Stimulated activated CD8-positive, alpha-beta memory T cell treated with anti-CD3 and anti-CD28 coated beads, Interleukin-12 subunit alpha, Interleukin-12 subunit beta, amount 100 ng/mL, for 1 hour (primary cell): ENCODE measurements around the gene FMN1.

Experiments
- DNase-seq: peaks from one replicate; pipeline ENCODE4 v3.0.0-alpha.2; 2020; ENCODE audit warnings: low read depth

The FMN1 gene

DNA sequence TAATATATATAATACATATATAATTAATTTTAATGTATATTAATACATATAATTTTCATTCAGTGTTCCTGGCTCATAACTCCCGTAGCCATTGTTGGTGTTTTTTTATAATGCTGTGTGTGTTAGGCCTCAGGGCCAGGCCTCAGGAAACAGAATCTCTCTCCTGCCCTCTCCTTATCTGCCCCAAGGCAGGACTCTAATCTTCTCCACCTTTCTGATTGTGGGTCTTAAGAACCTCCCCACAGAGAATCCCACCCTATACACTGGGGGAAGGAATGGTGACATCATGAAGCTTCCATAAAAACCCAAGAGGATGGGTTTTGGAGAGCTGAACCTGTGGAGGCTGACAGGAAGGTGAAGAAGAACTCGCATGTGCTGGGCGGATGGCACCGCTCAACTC is 4.0 kb upstream of the FMN1 start:
- no peak for DNase-seq

DNA sequence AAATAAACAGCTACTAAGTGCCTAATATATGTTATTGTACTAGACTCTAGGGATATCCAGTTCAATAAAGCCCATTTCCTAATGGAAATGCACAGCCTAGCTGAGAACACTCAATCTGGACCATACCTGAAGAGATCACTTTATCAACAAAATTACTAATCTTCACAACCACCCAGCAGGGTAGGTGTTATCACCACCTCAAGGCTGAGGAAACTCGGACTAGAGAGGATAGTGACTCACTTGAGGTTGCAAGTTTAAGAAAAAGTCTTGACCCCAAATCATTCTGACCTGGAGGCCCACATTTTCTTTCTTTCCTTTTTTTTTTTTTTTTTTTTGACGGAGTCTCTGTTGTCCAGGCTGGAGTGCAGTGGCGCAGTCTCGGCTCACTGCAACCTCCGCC is 3.1 kb upstream of the FMN1 start:
- no peak for DNase-seq

DNA sequence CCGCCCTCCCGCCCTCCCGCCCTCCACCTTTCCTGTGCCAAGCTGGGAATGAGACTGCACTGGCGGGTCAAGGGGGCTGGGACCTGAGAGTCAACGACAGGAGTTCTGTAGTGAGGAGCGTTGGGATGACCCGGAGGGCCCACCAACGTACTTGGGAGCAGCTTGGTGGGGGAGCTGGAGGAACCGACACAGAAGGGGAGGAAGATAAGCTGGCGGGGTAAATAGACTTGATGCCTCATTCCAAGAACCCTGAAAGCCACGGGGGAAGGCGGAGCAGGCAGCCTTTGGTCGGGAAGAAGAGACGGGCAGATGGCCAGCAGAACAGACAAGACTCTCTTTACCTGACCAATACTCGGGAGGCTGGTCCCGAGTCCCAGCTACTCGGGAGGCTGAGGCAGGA is 277 bp downstream of the FMN1 start:
- no peak for DNase-seq

DNA sequence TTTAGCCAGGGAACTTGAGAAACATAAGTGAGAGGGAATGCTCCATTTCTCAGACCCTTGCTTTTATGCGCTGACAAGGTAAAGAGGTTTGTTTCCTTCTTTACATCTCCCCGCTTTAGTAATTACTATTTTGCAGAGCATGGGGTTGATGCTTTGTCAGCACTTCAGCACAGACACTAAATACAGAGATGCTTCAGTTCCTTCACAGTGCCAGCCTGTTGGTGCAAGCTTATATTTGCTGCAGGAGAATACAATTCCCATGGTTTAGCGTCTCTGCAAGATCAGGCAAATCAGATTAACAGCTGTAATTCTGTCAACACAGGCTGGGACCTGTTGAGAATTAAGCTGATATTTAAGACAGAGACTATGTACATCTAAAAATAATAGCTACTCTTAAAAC is 2.9 kb downstream of the FMN1 start:
- DNase-seq = no peak

DNA sequence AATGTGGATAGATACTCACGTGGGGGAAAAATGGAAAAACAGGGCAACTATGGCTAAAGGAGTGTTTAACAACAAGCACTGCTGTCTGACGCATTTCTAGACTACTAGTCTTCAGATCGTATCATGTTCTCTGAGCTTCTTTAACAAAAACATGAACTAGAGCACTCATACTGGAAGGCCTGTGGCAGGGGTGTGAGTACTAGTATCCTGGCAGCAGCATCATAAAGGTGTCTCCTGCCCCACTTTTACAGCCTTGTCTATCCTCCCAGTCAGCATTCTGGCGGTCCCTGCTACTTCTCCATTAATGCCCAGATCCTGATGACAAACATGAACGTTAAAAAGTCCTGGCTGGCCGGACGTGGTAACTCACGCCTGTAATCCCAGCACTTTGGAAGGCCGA is 4.0 kb downstream of the FMN1 start:
- no peak for DNase-seq

DNA sequence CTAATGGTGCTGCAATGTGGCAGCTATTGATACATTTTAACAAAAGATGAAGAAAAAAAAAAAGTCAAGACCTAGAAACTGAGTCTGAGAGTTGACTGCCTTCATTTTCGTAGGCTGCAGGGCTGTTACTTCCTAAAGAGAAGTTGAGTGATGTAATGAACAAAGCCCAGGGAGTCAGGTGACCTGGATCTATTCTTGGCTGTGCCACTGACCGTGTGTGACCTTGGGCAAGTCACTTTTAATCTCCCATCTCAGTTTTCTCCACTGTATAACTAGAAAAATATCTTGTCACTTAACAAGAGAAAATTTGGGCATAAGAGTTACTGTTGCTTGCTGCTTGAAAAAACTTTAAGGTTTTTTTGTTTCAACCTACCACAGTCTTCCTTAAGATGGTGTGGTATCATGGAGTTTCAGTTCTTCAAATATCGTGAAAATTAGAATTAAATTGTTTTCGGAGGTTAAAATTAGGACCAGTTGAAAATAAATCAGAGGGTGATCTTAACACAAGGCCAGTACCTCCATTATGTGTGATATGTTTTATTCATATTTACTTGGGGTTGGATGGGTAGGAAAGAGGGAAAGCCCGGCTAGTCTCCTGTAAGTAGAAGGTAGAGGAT is 5.8 kb downstream of the FMN1 start:
- DNase-seq = no peak

DNA sequence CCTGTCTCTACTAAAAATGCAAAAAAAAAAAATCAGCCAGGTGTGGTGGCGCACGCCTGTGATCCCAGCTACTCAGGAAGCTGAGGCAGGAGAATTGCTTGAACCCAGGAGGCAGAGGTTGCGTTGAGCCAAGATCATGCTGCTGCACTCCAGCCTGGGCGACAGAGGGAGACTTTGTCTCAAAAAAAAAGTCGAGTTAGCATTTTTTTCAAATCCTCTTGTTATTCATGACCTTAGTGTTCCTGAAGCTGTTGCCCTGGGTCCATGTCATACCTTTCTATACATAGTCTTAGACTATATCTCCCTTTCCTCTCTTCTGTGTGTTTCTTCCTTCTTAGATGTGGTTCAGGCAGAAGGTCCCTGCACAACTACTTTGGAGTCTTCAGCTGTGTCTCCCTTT is 6.4 kb downstream of the FMN1 start:
- DNase-seq = no peak

DNA sequence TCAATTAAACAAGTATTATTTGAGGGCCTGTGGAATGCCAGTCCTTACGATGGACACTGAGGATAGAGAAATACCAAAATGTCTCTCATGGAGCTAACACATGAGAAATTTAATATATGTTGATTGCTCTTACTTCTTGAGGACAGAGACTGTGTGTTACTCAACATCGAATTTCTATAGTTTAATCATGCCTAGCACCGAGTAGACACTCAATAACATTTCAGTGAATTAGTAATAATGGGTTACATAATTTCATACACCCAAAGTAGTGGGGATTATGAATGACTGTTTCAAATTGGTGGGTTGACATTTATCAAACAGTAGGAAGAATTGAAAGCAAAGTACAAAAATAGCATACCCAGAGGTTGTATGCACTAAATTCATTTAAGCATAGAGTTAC is 11.2 kb downstream of the FMN1 start:
- DNase-seq = no peak

DNA sequence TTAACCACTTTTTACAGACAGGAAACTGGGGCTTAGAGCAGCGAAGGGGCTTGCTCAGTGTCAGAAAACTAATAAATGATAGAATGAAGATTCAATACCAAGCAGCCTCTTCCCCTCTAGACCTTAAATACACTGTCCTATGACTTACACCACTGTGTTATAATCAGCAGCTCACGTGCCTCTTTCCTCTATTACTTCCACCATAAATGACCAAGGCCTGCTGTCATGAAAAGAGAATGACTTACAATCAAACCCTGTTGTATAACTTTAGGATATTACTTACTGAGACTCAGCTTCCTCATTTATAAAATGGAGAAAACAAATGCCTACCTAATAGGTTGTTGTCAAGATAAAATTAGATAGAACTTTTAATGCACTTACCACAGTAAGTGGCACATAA is 11.6 kb downstream of the FMN1 start:
- no peak for DNase-seq

DNA sequence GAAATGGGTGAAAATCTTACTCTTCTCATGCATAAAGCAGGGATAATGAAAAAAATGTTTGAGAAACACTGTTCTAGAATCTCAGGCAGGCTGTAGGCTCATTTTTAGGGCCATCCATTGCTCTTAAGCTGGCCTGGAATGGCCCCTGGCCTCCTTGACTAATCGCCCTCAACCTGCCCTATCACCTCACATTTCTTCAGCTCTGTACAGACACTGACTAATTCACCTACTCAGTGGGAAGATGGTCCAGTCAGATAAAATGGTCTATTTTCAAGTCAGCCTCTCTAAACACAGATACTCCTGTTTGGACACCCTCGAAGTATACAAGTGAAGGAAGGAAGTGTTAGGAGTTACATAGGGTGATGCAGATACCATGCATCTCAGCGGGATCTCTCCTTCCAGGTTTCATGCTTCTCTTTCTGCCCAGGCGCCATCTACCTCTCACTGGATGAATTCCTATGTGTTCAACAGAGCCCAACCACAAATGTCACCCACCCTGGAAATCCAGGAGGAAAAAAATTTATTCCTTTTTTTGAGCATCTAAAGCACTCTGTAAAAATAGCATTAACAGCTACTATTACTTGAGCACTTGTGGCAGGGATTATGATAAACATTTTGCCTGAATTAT is 12.1 kb downstream of the FMN1 start:
- DNase-seq = no peak

DNA sequence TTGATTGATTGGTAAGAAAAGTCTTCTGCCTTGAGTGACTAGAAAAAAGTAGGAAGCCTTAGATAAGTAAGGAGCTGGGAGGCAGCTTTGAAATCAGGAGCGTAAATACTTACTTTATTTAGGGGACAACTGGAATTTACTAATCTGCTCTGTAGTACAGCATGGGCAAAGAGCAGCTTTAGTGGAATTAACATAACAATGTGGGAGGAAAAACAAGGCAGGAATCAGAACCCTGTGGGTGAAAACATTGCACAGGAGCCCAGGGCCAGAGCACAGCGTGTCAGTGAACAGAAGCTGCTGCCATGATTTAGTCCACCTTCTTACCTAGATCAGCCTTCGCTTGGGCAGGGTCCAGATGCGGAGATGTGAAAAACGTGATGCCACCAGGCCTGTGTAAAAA is 14.6 kb downstream of the FMN1 start:
- DNase-seq = no peak

DNA sequence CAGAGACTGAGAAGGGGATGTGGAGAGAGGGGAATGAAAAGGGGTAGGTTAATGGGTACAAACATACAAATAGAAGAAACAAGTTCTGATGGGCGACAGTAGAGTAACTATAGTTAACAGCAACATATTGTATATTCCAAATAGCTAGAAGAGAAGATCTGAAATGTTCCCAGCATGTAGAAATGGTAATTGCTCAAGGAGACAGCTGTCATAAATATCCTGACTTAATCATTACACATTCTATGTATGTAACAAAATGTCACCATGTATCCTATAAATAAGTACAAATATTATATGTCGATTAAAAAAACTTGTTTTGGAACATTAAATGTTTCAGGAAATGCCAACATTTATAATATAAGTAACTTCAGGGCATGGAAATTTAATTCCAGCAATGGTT is 23.3 kb downstream of the FMN1 start:
- no peak for DNase-seq

DNA sequence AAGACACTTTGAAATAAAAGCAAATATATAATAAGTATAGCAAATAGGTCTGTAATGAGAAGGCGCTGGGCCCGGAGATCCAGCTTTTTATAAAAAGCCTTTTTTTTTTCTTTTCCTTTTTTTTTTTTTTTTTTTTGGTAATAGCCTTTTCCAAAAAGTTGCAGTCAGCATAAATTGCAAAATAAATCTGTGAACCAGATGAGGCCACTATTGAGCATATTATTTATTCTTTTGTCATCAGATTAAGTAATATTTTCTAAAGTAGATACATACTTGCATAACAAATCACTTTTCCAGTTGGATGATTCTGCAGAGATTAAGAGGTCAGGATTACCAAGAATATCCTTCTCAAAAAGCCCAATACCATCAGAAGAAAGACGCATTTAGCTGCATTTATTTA is 24.9 kb downstream of the FMN1 start:
- no peak for DNase-seq

DNA sequence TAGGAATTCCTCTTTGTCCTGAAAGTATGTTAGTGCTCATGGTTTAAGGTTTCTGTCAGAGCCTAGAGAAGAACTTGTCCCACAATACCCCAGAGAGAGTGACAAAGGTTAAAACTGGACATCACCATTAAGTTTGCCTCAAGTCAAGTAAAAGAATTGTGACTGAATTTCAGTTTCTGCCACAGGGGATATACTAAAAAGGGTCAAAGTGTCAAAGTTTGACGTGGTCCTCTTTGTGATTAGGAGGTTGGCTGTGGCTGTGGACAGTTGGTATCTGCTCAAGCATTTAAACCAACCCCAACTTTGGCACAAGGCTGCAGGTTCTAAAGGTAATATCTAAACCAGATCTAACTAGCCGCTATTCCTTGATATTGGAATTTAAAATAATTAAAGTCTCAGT is 26.1 kb downstream of the FMN1 start:
- no peak for DNase-seq

DNA sequence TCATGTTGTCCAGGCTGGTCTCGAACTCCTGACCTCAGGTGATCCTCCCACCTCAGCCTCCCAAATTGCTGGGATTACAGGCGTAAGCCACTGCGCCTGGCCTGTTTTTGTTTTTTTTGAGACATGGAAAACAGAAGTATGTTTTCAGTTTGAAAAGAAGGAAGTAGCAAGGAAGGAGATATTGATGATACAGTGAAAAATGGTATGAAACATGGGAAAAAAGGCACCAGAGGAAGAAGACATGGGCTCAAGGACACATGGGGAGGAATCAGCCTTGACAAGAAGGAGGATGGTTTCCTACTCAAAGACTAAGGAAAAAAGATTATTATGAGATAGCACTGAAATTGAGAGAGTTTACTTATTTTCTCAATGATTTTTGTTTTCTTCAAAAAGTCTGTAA is 30.7 kb downstream of the FMN1 start:
- DNase-seq = no peak

DNA sequence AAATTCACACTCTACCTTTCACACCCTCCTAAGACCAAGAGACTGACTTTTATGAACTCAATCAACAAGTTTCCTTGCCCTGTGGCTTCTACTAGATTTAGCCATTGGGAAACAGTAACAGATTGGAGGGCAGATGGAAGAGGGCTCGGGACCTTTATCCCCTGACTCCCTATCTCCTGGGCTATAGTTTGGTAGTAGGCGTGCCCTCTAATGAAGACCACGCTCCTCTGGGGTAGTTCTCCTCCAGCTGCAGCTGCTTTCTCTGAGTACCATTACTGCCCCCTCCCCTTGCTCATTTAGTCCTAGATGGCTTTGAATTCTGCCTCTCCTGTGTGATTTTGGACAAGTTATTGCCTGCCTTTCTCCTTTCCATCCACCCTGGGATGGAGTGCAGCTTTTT is 33.3 kb downstream of the FMN1 start:
- no peak for DNase-seq

DNA sequence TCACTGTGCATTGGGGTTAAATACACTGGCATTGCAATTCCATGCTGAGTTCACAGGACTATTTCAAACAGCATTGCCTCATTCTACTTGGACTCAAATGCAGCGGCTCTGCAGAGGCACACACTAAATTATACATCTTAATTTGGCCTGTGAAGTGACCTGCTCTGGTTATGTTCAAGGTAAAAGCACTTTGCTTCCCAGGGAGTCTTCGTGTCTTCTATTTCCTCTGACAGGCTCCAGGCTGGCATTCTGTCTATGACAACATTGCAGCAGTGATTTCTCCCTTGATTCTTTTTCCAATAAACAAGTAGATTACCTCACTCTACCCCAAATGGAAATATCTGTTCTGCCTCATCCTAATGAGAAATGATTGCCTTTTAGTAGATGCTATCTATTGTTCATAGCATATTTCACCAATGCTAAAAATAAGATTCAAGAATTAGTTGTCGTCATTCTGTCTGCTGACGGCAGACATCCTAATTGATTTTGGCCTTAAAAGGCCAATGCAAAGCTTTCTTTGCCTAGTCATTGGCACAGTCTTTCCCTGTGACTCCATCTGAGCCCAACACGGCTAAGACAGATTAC is 33.8 kb downstream of the FMN1 start:
- no peak for DNase-seq

DNA sequence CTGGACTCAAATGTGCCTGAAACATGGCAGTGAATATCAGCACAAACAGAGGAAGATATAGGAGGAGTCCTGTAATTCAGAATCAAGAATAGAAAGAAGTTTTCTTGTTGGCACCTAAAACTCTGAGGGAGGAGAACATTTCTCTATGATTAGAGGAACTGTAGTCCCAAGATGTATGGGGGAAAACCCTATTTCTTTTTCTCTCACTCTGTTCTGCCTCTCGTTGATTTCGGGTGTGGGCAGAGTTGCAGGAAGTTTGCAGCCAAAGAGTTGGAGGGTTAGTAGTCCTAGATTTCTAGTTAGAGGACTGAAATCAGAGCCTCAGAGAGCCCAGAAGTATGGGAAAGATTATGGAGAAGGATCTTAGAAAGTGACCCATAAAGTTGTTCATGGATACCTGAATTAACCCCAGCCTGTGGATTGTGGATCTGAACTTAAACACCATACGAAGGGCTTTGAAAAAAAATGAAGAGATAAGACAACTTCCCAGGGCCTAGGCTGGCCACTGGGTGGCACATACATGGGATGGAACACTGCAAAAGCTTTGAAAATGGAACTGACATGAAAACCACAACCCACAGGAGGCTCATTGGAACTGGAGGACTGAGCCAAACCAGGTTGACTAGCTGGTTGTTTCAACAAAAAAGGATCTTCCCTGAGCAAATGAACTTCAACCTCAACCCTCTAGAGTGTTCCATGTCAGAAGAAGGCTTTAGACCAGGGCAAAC is 34.6 kb downstream of the FMN1 start:
- DNase-seq = no peak

DNA sequence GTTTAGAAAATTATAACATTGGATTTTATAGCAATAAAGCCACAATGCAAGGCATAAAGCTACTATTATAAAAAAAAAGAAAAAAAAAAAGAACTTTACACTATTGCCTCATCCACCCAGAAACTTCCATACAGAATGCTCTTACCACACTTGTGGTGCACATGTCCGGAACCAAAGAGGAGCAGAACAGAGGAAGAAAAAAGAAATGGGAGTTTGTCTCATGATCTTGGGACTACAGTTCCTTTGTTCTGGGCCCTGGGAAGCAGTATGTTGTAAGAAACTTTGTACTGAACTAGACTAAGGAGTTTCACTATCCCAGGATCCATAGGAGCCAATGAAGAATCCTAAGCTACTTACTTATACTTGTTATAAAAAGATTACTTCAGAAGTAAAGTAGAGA is 36.1 kb downstream of the FMN1 start:
- no peak for DNase-seq

DNA sequence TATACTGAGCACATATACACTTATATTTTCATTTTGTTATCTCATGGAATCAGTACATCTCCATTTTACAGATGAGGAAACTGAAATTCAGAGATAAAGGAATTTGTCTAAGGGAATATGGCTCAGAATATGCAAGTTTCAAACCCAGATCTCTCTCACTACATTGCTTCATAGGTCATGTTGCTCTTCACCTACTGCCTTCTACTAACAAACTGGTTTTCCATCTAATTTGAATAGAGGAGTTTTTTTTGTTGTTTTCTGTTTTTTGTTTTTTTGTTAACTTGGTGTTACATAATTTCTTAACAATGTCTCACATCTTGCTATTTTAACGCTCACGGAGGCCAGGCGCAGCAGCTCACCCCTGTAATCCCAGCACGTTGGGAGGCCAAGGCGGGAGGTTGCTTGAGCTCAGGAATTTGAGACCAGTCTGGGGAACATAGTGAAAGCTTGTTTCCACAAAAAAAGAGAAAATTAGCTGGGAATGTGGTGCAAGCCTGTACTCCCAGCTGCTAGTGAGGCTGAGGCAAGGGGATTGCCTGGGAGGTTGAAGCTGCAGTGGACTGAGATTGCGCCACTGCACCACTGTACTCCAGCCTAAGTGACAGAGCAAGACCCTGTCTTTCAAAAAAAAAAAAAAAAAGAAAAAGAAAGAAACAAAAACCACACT is 37.0 kb downstream of the FMN1 start:
- DNase-seq = no peak

DNA sequence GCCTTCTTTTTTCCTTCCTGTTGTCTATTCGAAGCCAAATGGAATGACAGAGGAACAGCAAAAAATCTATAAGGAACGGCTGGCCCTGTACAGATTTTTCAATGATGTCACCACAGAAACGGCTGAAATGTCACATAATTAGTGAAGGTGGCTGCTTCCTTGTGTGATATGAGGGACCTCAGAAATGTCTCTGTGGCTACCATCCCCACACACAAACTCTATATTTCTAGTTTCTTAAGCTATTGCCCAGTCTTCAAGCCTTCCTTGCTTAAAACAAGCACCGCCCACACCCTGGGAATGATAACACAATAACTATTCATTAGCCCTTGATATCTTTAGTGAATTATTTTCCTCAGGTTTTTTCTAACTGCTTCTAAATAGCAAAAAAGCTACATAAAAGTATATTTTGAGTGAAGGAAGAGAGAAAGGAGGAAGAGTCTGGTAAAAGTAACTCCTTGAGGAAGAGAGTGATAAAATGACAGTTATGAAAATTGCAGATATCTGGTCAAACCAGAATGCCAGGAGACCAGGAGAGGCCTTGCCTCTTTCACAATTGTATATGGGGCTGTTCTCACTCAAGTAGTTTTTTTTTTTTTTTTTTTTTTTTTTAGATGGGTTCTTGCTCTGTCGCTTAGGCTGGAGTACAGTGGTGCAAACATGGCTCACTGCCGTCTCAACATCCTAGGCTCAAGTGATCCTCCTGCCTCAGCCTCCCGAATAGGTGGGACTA is 38.7 kb downstream of the FMN1 start:
- DNase-seq = no peak
